GM19023 (cell line): ENCODE results near the gene OPRM1.

Experiments used
- ATAC-seq: cut with Tn5 transposase; IDR thresholded peaks from one replicate; pipeline ENCODE4 v1.9.1; 2021; ENCODE audit warnings: mild to moderate bottlenecking, moderate library complexity; ENCODE audit not compliant: unreplicated experiment

The OPRM1 gene

GRCh38 chr6:154268486-154268885, 229.4 kb downstream of the OPRM1 start:
- ATAC-seq, result no peak

GRCh38 chr6:154274168-154274567, 235.1 kb downstream of the OPRM1 start:
- no peak for ATAC-seq

DNA sequence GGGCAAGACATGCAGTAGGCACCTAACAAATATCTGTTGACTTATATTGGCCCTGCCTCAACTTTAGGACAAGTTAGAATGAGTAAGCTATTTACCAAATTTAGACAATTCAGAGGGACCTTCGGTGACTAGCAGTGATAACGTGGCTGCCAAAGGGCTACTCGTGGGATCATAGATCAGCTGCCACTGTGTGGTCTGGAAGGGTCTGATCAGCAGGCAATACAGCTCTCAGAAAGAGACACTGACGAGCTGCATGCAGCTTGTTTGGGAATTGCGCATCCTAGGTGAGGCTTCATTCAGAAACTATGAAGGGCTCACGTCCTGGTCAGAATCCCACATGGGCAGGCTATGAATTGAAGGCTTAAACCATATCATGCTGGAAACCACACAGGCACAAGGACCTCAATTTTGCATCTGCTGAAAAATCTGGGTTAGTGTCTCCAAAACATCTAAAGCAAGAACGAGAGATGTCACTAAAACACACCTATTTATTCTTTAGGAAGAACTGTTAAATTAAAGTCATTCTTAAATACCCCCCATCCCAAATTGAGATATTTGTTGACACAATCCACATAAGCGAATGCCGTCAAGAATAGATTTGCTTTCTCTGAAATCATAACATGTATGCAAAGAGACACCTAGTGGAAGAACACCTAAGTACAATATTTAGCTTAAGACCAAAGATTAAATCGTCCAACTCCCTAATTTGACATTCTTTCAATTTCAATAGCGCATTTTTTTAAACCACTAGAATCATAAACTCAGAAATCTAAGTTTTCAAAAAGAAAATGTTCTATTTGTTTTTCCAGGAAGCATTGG, 238.0 kb downstream of the OPRM1 start:
- peak; percentile 53 for ATAC-seq

DNA sequence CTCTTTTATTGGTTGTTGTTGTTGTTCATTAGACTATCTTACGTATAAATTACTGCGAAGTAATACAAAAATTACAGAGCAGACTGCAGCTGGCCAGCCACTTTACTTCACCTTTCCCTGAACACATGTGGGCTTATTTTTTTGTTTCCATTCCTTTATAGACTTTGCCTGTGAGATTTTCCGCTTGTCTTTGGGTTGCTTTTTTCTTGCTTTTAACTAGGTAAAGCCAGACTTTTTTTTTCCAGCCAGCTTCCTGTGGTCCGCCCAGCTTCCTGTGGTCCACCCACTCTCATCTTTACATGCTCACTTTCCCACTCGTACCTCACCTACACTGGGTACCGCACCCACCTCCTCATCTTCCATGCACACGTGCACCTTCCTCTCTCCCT, 238.6 kb downstream of the OPRM1 start:
- ATAC-seq, result no peak

GRCh38 chr6:154280521-154280920, 241.5 kb downstream of the OPRM1 start:
- ATAC-seq, result no peak

GRCh38 chr6:154284313-154284853, 245.3 kb downstream of the OPRM1 start:
- ATAC-seq, result no peak

- ATAC-seq, result no peak
These were observed 246.8 kb downstream of the OPRM1 start for GRCh38 chr6:154285826-154286225.

DNA sequence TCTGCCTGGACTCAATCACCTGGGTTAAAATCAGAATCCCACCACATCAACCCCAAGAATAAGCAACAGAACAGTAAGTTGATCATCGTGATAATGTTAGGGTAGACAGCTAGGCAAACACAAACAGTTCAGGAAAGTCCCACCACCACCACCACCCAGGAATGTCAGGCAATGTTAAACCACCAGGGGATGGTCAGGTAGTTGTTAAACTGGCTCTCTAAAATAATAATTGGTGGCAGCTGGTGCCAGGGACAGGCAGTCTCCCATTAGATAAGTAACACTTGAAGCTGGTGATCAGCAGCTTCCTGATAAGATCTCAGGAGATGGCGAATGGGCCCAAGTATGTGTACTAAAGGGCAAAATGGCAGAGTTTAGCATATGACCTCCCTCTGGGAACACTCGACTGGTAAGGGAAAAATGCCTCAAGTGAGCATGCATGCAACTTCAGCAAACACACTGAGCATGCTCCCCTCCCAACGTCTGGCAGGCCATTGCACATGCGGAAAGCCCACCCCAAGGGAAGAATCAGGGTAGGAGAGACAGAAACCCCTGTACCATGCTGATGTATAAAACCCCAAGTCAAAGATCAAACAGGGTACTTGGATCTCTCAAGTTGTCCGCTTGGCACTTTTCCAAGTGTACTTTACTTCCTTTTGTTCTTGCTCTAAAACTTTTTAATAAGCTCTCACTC, 250.9 kb downstream of the OPRM1 start:
- no peak for ATAC-seq

- no peak for ATAC-seq
These were observed 253.0 kb downstream of the OPRM1 start for GRCh38 chr6:154292066-154292465.

GRCh38 chr6:154292855-154293519, 253.9 kb downstream of the OPRM1 start:
- ATAC-seq, result no peak

DNA sequence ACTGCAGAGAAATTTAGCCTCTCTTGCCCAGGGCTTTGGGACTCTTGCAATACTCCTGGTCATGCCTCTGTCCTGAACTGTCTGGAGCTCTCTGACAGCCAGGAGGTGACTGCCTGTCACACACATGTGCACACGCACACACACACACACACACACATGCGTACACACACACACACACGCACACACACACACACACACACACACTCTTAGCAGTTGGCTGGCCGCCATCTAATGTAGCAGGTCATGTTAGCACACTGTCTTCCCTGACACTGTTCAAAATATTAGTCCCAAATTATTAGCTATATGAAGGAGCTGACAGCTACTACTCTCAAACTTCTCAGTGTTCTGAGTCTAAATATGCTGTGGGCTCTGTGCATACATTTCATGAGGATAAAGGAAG, 256.7 kb downstream of the OPRM1 start:
- ATAC-seq, result no peak
